ENCODE measurements around the gene SCN1B.

SCN1B gene

GRCh38 chr19:35031072-35031881 is 1.0 kb downstream of the SCN1B start:
- peaks cover 18% of the 10 kb centered on the region for H3K36me3 Mint-ChIP-seq (ENCODE audit: low read depth)
- H3K9me3 Mint-ChIP-seq, result no peaks in the 10 kb centered on the region
- H3K27me3 Mint-ChIP-seq (ENCODE audit: low read depth), result peaks cover 63% of the 10 kb centered on the region
- H3K4me1 Mint-ChIP-seq, result peaks cover 6% of the 10 kb centered on the region
- no peak for TF ChIP-seq CTCF (IDR thresholded peaks at IDR 0.05; ENCODE audit: unreplicated experiment in 3 of 3)
- H3K27ac Mint-ChIP-seq, result peak overlapping the region in 1 of 3 experiments; percentile 8
- peak overlapping the region; percentile 81 to 83 (median 81) for H3K4me3 Mint-ChIP-seq

GRCh38 chr19:35032356-35032865 is 2.1 kb downstream of the SCN1B start:
- no peak for TF ChIP-seq CTCF (IDR thresholded peaks at IDR 0.05; ENCODE audit: unreplicated experiment in 3 of 3)
- Mint-ChIP-seq H3K4me1 (peaks cover 6% of the 10 kb centered on the region), H3K36me3 (ENCODE audit: low read depth) (peaks cover 9% of the 10 kb centered on the region), H3K27me3 (ENCODE audit: low read depth) (peaks cover 64% of the 10 kb centered on the region), H3K27ac (no peak overlapping the region), H3K9me3 (no peaks in the 10 kb centered on the region), H3K4me3 (no peak overlapping the region)

- Mint-ChIP-seq H3K9me3 (no peaks in the 10 kb centered on the region), H3K27me3 (ENCODE audit: low read depth) (peaks cover 61% of the 10 kb centered on the region), H3K4me1 (peaks cover 6% of the 10 kb centered on the region), H3K4me3 (peak overlapping the region in 1 of 3 experiments; percentile 18), H3K36me3 (ENCODE audit: low read depth) (peaks cover 2% of the 10 kb centered on the region), H3K27ac (no peak overlapping the region)
- TF ChIP-seq CTCF (IDR thresholded peaks at IDR 0.05; ENCODE audit: unreplicated experiment in 3 of 3), result no peak
Measured at GRCh38 chr19:35033067-35034004, 3.1 kb downstream of the SCN1B start.

- H3K36me3 Mint-ChIP-seq (ENCODE audit: low read depth), result no peaks in the 10 kb centered on the region
- peaks cover 63% of the 10 kb centered on the region for H3K27me3 Mint-ChIP-seq (ENCODE audit: low read depth)
- no peaks in the 10 kb centered on the region for H3K9me3 Mint-ChIP-seq
- peak overlapping the region in 1 of 3 experiments; percentile 17 for H3K4me3 Mint-ChIP-seq
- H3K4me1 Mint-ChIP-seq, result peaks cover 6% of the 10 kb centered on the region
- no peak overlapping the region for H3K27ac Mint-ChIP-seq
- TF ChIP-seq CTCF (IDR thresholded peaks at IDR 0.05; ENCODE audit: unreplicated experiment in 3 of 3), result no peak
Measured at GRCh38 chr19:35034005-35034502, 3.8 kb downstream of the SCN1B start.

GRCh38 chr19:35034588-35035382 is 4.5 kb downstream of the SCN1B start:
- H3K9me3 Mint-ChIP-seq, result no peaks in the 10 kb centered on the region
- no peak overlapping the region for H3K4me3 Mint-ChIP-seq
- no peak for TF ChIP-seq CTCF (IDR thresholded peaks at IDR 0.05; ENCODE audit: unreplicated experiment in 3 of 3)
- H3K27me3 Mint-ChIP-seq (ENCODE audit: low read depth), result peaks cover 61% of the 10 kb centered on the region
- no peak overlapping the region for H3K27ac Mint-ChIP-seq
- H3K36me3 Mint-ChIP-seq (ENCODE audit: low read depth), result no peaks in the 10 kb centered on the region
- peaks cover 6% of the 10 kb centered on the region for H3K4me1 Mint-ChIP-seq

Data from nephron (organoid).